ENCODE results near the gene DUSP21.
A peak's percentile ranks its signal among the peaks of the same experiment; 100 is the strongest.

Gene DUSP21

GRCh38 chrX:44871931-44872820, 28.4 kb downstream of the DUSP21 start:
- TF ChIP-seq CTCF (IDR thresholded peaks at IDR 0.05; ENCODE audit: borderline replicate concordance, control extremely low read depth, extremely low read depth, insufficient read depth, missing control alignments), result peak; percentile 1
- DNase-seq (ENCODE audit: low spot score), result peak; percentile 54
- in situ Hi-C loops (cut with MboI; ENCODE audit: low sequenced_read_pairs, unreplicated experiment), result no loop called here

GRCh38 chrX:44872821-44873414, 29.1 kb downstream of the DUSP21 start, which contains the start of gene KDM6A:
Gene KDM6A, plus strand, starts transcription at chrX:44873188. Its CDS starts 364 bp downstream, at chrX:44873552.
- TF ChIP-seq CTCF (IDR thresholded peaks at IDR 0.05; ENCODE audit: borderline replicate concordance, control extremely low read depth, extremely low read depth, insufficient read depth, missing control alignments), result no peak
- in situ Hi-C loops (cut with MboI; ENCODE audit: low sequenced_read_pairs, unreplicated experiment), result no loop called here
- peak; percentile 96 for DNase-seq (ENCODE audit: low spot score)

GRCh38 chrX:44873415-44874276, 29.8 kb downstream of the DUSP21 start:
- no peak for TF ChIP-seq CTCF (IDR thresholded peaks at IDR 0.05; ENCODE audit: borderline replicate concordance, control extremely low read depth, extremely low read depth, insufficient read depth, missing control alignments)
- in situ Hi-C loops (cut with MboI; ENCODE audit: low sequenced_read_pairs, unreplicated experiment), result no loop called here
- DNase-seq (ENCODE audit: low spot score), result peak; percentile 49

GRCh38 chrX:44874420-44875184, 30.8 kb downstream of the DUSP21 start:
- TF ChIP-seq CTCF (IDR thresholded peaks at IDR 0.05; ENCODE audit: borderline replicate concordance, control extremely low read depth, extremely low read depth, insufficient read depth, missing control alignments), result no peak
- DNase-seq (ENCODE audit: low spot score), result peak; percentile 42
- in situ Hi-C loops (cut with MboI; ENCODE audit: low sequenced_read_pairs, unreplicated experiment), result no loop called here

GRCh38 chrX:44875185-44875489, 31.3 kb downstream of the DUSP21 start:
- in situ Hi-C loops (cut with MboI; ENCODE audit: low sequenced_read_pairs, unreplicated experiment), result no loop called here
- no peak for TF ChIP-seq CTCF (IDR thresholded peaks at IDR 0.05; ENCODE audit: borderline replicate concordance, control extremely low read depth, extremely low read depth, insufficient read depth, missing control alignments)
- no peak for DNase-seq (ENCODE audit: low spot score)

- DNase-seq (ENCODE audit: low spot score), result no peak
- in situ Hi-C loops (cut with MboI; ENCODE audit: low sequenced_read_pairs, unreplicated experiment), result no loop called here
- TF ChIP-seq CTCF (IDR thresholded peaks at IDR 0.05; ENCODE audit: borderline replicate concordance, control extremely low read depth, extremely low read depth, insufficient read depth, missing control alignments), result no peak
Measured at GRCh38 chrX:44876086-44876485, 32.3 kb downstream of the DUSP21 start.
